HG02870 (cell line): Measurements from ENCODE around the gene WDR18.
"Not testable (repeated sequence)": the region's sequence is repeated elsewhere in the genome, so short reads cannot be mapped to it uniquely, and the experiment has no call there.

Experiments used
- ATAC-seq: cut with Tn5 transposase; IDR thresholded peaks from one replicate; pipeline ENCODE4 v1.9.1; 2021; ENCODE audit warnings: mild to moderate bottlenecking, moderate library complexity; ENCODE audit not compliant: unreplicated experiment

WDR18 gene

DNA sequence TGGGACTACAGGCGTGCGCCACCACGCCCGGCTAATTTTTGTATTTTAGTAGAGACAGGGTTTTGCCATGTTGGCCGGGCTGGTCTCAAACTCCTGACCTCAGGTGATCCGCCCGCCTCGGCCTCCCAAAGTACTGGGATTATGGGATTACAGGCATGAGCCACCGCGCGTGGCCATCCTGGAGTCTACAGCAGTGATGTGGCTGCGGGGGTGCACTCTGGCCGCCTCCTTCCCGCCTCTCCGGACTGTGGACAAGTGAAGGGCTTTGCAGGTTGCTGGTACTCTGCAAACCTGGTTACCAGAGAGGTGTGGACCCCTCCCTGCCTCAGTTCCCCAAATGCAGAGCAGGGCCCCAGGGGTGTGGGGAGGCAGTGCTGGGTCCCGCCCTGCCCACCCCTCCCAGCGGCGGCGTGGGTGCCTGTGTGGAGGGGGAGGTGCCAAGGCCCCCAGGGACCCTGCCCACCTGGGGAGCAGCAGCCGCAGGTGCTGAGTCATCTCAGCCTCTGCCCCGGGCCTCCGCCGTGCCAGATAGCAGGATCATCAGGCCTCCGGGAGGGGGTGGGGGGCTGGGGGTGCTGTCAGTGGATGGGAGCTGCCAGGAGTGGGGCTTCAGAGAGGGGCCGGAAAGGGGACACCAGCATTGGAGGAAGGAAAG, 35.2 kb upstream of the WDR18 start:
- no peak for ATAC-seq

DNA sequence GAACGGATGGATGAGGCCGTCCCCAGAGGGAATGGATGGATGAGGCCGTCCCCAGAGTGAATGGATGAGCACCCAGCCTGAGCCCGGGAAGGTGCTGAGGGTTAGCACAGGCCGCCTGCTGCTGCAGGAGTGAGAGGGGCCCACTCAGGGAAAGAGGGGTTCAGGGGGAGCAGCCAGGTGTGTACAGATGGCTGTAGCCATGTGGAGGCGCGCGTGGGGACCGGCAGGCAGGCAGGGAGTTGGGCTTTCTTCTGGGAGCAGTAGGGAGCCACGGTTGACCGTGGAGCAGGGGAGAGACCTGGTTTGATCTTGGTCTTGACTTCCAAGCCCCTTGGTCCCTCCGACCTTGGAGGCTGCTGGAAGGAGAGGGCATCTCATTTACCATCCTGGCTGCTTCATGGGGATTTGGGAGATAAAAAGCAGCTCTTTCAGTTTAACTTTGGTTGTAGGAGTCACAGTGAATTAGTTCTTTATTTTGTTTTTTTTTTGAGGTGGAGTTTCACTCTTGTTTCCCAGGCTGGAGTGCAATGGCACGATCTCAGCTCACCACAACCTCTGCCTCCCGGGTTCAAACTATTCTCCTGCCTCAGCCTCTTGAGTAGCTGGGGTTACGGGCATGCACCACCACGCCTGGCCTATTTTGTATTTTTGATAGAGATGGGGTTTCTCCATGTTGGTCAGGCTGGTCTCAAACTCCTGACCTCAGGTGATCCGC, 33.6 kb upstream of the WDR18 start:
- ATAC-seq, result no peak

DNA sequence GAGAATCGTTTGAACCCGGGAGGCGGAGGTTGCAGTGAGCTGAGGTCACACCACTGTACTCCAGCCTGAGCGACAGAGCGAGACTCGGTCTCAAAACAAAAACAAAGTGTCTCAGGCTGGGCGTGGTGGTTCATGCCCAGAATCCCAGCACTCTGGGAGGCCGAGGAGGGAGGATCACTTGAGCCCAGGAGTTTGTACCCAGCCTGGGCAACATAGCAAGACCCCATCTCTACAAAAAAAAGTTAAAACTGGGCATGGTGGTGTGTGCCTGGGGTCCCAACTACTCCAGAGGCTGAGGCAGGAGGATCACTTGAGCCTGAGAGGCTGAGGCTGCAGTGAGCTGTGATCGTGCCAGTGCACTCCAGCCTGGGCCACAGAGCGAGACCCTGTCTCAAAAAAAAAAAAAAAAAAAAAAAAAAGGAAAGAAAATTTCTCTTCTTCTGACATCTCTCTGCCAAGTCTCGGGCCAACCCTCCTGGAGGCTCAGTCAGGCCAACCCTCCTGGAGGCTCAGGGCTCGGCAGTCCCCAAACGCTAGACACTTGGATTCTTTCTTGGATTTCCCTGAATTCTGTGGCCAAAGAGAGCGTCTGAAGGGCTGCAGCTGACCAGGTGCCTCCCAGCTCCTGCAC, 32.0 kb upstream of the WDR18 start:
- no peak for ATAC-seq

DNA sequence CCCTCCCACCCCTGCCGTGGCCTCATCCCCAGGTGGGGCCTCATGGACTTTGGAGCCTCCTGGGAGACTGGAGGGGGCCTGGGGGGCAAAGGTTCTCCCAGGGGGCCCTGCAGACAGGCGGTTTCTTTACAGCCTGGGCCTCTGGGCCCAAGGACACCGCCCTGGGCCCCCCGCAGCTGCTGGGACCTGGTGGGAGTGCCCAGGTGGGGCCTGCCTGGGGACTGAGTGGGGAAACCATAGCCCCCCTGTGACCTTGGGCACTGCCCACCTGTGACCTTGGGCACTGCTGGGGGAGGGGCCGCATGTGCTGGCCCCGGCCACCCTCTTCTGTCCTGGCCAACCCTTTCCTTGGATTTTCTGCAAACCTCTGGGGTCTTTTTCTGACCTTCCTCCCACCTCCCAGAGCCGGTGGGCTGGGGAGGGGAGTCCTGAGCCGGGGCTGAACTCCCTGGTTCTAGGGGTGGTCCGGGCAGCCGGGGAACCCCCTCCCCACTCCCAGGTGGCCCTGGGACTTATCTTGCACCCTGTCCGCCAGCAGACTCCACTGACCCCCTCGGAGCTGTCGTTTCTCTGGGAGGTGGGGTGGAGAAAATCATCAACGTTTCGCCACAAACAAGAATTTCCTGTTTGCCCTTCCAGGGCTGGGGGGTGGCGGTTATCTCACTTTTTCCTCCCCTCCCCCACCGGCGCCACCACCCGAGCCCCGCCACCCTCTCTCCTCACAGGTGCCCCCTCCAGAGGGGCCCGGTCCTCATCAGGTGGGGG, 31.3 kb upstream of the WDR18 start:
- ATAC-seq, result no peak

DNA sequence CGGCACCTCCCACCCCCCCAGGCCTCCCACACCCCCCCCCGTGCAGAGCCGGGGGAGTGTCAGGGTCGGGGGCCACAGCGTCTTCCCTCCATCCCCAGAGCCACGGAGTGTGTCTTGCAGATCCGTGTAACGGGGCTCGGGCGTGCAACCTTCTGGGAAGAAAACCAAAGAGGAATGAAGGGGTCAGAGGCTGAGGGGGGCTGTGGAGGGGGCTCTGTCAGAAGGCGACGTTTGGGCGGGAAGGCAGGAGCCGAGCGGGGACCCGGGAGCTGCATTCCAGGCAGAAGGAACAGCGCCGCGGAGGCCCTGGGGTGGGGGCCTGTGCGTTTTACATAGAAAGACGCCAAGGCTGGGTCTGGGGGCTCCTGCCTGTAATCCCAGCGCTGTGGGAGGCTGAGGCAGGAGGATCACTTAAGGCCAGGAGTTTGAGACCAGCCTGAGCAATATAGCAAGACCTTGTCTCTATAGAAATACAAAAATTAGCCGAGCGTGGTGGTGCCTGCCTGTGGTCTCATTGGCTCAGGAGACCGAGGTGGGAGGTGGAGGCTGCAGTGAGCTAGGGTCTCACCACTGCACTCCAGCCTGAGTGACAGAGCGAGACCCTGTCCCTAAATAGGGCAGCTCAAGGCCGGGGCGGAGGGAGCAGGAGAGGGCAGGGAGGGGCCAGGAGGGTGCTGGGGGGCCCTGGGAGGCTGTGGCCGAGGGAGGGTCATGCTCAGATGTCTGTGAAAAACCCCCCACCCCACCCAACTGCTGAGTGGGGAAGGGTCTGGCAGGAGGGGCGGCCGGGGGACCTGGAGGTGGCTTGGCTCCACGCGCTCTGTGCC, 30.5 kb upstream of the WDR18 start:
- ATAC-seq, result no peak

DNA sequence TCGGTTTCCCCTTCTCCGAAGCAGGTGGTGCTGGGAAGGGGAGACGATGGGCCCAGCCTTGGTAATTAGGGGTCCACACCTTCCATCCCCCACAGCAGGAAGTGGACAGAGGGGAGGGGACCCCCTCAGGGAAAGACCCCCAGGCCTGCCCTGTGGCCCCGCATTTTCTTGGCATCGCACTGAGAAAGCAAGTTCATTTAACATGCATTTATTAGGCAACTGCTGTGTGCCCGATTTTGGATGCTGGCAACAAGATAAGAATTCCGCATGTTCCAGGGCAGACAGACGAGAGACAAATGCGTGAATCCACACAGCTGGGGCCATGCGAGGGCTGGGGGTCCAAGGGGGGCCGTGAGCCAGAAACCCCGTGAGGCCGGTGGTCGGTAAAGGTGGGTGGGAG, 29.9 kb upstream of the WDR18 start:
- no peak for ATAC-seq

DNA sequence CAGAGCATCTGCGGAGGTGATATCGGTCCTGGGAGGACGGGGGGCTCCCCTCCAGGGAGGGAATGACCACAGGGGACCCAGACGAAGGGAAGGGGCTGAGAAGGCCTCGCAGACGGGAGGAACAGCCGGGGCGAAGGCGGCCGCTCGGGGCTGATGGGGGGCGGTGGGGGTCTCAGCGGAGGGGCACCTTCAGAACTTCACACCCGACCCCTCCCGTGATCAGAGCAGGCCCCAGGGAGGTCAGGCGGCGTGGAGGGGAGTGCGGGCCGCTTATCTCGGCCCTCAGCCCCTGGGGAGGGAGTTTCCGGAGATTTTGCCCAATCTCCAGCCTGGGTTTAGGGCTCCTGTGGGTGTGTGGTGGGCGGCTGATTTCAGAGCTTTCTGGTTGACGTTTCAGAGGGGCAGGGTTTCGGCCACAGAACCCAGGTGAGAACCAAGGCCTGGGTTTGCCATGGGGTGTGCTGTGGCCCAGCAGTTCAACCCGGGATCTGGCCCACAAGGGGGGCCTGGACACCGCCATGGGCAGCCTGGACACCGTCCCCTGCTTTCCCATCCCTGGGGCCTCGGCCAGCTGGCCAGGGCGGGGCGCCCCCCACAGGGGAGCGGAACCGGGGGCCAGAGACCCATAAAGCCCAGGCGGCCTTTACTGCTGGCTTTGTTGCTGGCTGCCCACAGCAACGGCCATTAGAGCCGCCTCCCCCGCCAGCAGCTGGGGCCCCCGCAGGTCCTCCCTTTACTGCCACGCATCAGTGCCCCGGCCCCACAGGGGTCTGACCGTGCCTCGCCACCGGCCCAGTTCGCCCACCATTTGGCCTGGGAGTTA, 29.3 kb upstream of the WDR18 start:
- no peak for ATAC-seq

DNA sequence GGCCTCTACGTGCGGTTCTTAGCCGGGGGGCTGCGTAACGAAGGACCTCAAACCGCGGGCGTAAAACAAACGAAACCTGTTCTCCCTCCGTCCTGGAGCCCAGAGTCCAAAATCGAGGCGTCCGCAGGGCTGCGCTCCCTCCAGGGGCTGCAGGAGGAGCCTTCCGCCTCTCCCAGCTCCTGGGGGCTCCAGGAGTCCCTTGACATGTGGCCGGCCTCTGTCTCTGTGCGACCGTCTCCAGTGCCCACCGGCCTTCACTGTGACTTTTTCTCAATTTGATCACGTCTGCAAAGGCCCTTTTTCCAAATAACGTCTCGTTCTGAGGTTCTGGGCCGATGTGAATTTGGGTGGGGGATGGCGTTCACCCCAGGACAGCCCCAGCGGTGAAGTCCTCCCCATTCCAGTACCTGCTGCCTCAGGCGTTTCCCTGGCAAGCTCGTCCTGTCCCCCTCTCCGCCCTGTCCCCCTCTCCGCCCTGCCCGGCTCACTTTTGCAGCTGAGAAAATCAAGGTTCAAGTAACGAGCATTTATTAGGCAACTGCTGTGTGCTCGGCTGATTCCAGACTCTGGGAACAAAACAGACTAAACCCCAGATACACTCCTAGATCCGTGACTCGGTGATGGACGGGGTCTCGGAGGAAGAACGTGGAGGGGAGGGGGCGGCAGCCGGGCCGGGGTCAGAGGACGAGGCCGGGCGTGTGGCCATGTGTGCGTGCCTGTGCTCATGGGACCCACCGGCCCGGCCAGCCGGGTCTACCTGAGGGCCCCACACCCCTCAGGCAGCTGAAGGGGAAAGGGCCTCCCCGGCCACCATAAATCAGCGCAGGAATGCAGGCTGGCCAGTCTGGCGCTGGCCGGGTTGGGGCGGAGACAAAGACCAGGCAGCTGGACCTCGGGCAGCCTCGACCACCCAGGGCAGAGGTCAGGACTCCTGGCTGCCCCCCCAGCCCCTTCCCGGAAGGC, 28.1 kb upstream of the WDR18 start:
- ATAC-seq, result no peak

DNA sequence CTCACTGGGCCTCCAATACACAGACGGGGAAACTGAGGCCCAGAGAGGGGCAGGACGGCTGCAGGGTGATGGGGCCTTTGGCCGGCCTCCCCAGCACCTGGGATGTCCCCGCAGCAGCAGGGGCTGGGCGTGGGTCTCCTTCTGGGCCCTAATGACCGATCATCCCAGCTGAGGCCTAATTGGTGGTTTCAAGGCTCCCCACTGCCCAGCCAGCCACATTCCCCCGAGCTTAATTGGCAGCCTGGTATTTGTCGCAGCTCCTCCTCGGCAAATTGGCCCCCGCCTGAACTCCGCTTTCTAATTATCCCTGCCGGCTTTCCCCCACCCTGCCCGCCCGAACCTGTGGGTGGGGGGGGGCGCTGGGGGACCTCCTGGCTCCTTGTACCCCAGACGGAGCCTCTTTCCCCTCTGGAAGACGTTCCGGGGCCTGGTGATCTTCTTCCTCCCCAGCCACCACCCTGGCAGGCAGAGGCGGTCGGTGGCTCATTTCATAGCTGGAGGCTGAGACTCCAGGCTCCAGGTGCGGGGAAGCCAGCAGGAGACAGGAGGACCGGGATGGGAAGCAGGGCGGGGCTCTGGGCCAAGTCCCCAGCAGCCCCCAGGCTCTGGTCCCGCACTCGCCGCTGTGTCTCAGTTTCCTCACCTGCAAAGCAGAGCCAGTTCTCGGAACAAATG, 27.2 kb upstream of the WDR18 start:
- no peak for ATAC-seq

DNA sequence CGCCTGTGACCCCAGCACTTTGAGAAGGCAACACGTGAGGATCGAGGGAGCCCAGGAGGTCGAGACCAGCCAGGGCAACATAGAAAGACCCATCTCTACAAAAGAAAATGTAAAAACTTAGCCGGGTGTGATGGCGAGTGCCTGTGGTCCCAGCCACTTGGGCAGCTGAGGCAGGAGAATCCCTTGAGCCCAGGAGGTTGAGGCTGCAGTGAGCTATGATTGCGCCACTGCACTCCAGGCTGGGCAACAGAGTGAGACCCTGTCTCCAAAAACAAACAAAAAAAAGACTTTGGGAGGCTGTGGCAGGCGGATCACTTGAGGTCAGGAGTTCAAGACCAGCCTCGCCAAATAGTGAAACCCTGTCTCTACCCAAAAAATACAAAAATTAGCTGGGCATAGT, 26.6 kb upstream of the WDR18 start:
- not testable (repeated sequence) for ATAC-seq

DNA sequence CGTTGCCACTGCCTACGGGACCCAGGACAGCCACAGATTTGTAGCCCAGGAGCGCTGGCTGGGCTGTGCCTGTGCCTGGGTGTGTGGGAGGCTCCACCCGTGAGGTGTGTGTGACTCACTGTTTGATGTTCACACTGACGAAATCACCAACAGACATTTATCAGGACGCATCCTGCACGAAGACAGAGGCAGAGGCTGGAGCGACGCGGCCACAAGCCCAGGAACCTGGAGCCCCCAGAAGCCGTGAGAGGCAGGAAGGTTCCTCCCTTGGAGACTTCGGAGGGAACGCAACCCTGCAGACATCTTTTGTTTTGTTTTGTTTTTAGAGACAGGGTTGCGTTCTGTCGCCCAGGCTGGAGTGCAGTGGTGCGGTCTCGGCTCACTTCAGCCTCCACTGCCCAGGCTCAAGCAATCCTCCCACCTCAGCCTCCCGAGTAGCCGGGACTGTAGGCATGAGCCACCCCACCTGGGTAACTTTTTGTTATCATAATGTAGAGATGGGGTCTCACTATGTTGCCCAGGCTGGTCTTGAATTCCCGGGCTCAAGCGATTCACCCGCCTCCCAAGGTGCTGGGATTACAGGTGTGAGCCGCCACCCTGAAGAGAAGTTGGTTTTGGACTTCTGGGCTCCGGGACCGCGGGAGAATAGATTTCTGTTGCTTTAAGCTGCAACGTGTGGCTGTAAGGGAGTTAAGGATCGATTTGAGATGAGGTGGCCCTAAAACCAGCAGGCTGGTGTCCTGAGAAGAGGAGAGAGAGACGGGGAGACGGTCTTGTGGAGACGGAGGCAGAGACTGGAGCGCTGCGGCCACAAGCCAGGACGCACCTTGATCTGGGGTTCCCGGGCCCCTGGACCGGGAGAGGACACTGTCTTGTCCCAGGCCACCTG, 24.9 kb upstream of the WDR18 start:
- no peak for ATAC-seq

DNA sequence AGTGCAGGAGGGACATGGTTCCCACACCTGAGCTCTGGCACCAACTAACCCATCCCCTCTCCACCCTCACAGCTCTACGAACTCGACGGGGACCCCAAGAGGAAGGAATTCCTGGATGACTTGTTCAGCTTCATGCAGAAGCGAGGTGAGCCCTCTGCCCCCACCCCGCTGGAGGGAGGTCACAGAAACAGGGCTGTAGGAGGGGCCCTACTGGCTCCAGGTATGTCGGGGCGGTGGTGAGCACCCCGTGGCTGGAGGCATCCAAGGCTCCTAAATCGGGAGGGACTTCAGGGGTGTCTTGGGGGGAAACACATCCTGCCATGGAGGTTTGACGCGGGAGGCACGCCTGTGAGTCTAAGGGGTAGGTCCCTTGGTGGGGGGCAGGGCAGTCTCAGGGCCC, 24.1 kb upstream of the WDR18 start:
- ATAC-seq, result no peak

DNA sequence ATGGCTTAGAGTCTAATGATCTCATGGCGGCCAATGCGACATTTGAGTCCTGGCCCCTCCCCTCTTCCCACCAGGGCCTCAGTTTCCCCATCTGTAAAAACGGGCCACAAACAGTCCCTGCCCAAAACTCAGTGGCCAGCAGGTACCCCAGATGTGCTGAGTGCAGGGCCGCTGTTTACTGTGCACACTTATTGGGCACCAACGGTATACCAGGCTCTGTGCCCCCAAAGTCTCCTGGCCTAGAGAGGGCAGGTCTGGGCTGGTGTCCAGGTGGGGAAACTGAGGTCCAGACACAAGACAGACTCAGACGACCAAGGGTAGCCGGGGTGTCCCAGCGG, 23.6 kb upstream of the WDR18 start:
- no peak for ATAC-seq

DNA sequence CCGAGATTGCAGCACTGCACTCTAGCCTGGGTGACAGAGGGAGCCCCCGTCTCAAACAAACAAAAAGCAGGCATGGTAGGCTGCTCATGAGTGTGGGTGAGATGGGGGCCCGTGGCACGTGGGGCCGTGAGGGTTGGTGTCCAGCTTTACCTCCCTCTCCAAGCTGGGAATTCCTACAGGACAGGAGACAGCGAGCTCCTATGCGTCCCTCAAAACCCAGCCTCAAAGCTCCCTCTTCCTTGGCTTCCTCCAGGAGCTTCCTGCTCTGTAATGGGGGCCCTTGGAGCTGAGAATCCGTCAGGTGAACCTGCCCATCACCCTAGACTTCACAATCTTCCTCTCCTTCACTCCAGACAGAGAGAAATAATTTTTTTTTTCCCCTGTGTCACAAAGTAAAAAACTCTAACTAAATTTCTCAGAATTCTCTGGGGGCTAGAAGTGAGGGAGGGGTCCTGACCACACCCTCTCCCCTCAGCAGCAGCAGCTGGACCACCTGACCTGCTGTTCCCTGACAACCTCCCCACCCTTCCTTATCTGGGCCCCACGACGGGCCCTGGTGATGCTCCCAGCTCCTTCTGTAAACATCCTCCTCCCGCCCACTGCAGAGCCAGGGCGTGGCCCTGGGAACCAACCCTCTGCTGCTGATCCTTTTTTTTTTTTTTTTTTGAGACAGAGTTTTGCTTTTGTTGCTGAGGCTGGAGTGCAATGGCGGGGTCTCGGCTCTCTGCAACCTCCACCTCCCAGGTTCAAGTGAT, 22.1 kb upstream of the WDR18 start:
- ATAC-seq, result no peak

DNA sequence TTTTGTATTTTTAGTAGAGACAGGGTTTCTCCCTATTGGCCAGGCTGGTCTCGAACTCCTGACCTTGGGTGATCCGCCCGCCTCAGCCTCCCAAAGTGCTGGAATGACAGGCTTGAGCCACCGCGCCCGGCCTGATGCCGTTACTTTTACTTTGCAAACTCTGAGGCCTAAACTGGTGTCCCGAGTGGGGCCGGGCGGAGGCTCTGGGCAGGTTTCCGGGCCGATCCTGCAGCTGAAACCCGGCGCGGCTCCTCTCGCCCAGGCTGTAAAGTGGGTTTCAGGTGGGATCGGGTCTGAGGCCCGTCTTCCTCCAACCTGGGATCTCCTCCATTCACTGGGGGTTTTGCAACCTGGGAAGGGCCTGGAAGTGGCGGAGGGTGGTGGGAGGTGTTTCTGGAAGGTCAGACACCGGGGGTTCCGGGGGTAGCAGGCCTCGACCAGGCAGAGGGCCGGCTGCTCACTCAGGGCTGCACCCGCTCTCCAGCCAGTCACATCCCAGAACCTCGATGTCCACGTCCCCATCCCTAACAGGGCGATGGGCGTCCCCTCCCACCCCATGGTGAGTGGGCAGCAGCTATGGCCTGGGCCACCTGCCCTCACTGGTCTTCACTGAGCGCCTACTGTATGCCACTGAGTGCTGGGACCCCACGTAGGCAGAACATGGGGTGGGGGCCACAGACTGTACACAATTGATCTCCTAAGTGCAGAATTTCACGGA, 21.3 kb upstream of the WDR18 start:
- no peak for ATAC-seq

DNA sequence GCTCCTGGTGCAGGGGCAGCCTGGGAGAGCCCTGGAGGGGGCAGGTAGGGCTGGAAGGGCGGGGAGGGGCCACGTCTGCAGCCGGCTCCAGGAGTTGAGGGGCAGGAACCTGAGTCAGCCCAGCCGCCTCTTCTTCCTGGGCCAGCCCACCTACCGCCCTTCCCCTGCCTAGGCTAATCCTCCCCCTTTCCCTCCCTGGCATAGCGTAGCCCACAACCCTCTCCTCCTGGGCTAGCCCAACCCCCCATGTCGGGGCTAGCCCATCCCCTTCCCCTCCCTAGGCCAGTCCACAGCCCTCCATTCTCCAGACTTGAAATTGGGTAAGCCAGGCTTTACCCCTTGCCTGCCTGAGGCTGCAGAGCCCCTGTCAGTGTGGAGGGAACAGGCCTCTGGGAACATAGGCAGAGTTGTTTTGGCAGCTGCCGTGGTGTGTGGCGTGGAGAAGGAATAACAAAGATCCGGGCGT, 20.6 kb upstream of the WDR18 start:
- no peak for ATAC-seq
